Esophagus mucosa (tissue), 1 donor: ENCODE measurements around the gene CKB. TPM values are rescaled to one million over a fixed set of nuclear protein-coding genes. Genes with fewer than 3 reads are reported as not detected.
A peak's percentile ranks its signal among the peaks of the same experiment; 100 is the strongest.

Experiments used
- ATAC-seq: fragments of 200-7000 bp; cut with Tn5 transposase; one replicate; pipeline ENCODE4 v1.9.1; 2020
- total RNA-seq: library from RNA; stranded (reverse); gene quantifications from one replicate; pipeline ENCODE4 v1.2.4, GENCODE V29; 2023
- donor health status: DM: yes; HTN: yes; CAD: no.

CKB gene
- total RNA-seq, 1 donor from 2014 or later = 17.8 TPM

GRCh38 chr14:103483600-103483999, 39.0 kb downstream of the CKB start:
- ATAC-seq = peak; percentile 90

- no peak for ATAC-seq
Measured at GRCh38 chr14:103480595-103480994, 42.0 kb downstream of the CKB start.

DNA sequence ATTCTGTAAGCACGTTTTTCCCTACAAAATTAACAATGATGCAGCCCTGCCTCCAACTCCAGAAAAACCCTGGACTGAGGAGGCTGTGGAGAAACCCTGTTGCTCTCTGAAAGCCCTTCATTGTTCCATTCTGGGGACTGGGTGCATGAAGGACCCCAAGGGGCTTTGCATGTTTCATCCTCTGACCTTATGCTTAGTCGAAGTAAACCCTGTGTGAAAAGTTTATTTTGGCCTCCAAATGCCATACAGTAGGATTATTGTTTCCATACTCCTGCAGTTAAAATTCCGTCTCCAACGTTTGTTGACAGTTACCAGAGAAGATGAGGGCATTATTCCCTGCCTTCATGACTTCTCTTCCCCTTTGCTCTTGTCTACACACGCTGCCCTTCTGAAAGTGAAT, 46.0 kb downstream of the CKB start:
- ATAC-seq = no peak

DNA sequence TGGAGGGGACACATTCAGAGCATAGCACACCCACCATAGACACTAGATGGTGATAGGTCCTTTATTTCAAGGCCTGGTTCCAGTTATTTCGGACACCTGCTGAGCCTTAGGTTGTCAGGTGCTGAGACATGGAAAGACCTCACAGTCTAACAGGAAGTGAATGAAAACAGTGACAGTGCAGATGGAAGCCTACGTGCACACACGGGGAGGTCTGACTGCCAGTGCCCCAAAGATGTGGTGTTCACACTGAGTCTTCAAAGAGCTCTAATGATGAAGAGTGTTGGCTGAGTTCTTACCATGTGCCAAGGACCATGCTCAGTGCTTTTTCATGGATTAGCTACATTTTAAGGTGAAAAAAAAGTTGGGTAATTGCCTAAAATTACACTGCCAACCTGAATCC, 46.6 kb downstream of the CKB start:
- ATAC-seq = no peak

DNA sequence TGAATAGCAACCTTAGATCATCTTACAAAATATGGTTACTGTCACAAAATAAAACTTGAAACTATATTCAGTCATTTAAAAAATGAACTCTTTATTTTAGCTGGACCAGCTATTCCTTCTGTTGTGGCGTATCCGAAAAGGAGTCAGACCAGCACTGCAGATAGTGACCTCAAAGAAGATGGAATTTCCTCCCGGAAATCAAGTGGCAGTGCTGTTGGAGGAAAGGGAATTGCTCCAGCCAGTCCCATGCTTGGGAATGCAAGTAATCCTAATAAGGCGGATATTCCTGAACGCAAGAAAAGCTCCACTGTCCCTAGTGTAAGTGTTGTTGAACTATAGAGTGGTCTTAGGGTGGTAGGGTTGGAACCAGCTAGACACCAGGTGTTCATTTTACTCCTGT, 47.7 kb downstream of the CKB start:
- ATAC-seq = no peak

- ATAC-seq = no peak
Measured at GRCh38 chr14:103472939-103473338, 49.7 kb downstream of the CKB start.

Other genes with a start within 250 kb of the CKB start
- 253 TPM for gene EIF5, start 188.6 kb downstream of the CKB start, total RNA-seq
- 62.1 TPM for gene MARK3, start 137.4 kb downstream of the CKB start, total RNA-seq
- 6.1 TPM for gene TRMT61A, start 6.4 kb upstream of the CKB start, total RNA-seq
- gene BAG5, start 39.8 kb upstream of the CKB start, total RNA-seq = 23.6 TPM
- gene COA8, start 40.1 kb upstream of the CKB start, total RNA-seq = 30.3 TPM
- gene KLC1, start 106.4 kb upstream of the CKB start, total RNA-seq = 80.3 TPM
- gene XRCC3, start 192.6 kb upstream of the CKB start, total RNA-seq = 11.3 TPM
- gene ZFYVE21, start 193.0 kb upstream of the CKB start, total RNA-seq = 58.8 TPM